ENCODE results near the gene TAF13. TPM values are rescaled to one million over a fixed set of nuclear protein-coding genes. Genes with fewer than 3 reads are reported as not detected.
A peak's percentile ranks its signal among the peaks of the same experiment; 100 is the strongest.

TAF13 gene
- total and polyA plus RNA-seq, 5 donors from 2014 or later: 0.89 to 31.3 (median 2.1) TPM

- DNase-seq: peak; percentile 81 to 96 (median 88)
Measured at GRCh38 chr1:109090196-109091077, 14.6 kb upstream of the TAF13 start, which contains the start of gene TMEM167B. TSS of gene TMEM167B (plus strand) at chr1:109090764. CDS start at chr1:109090873, 109 bp downstream.

GRCh38 chr1:109089242-109090015 lies 13.6 kb upstream of the TAF13 start:
- Mint-ChIP-seq H3K4me1 (peaks cover 10 to 45% (median 29%) of the 10 kb centered on the region in 4 donors), H3K27me3 (no peaks in the 10 kb centered on the region), H3K27ac (peak overlapping the region in 2 of 3 donors; percentile 99), H3K36me3 (peaks cover 6% of the 10 kb centered on the region), H3K4me3 (peak overlapping the region; percentile 74 to 99 (median 94)), H3K9me3 (peaks cover 0 to 3% (median 0%) of the 10 kb centered on the region in 7 donors)
- Histone ChIP-seq H3K36me3 (ENCODE audit: control insufficient read depth, insufficient read depth, low read length) (peaks cover 8% of the 10 kb centered on the region), H3K27me3 (ENCODE audit: control insufficient read depth, insufficient read depth, low read length) (no peaks in the 10 kb centered on the region), H3K4me3 (ENCODE audit: low read depth, low read length) (no peak overlapping the region), H3K4me1 (ENCODE audit: control insufficient read depth, insufficient read depth, low read length, poor library complexity, severe bottlenecking) (peaks cover 26% of the 10 kb centered on the region), H3K27ac (ENCODE audit: insufficient read depth, low read length, poor library complexity, severe bottlenecking) (no peak overlapping the region), H3K9me3 (ENCODE audit: control insufficient read depth in 2 of 2, low read length in 2 of 2) (no peaks in the 10 kb centered on the region)
- DNase-seq: peak in 2 of 3 donors; percentile 26 to 58
- no peak for ATAC-seq (ENCODE audit: low read depth in 2 of 2)

More at GRCh38 chr1:109090196-109091077, 14.6 kb upstream of the TAF13 start, which contains the start of gene TMEM167B:
- Histone ChIP-seq H3K9me3 (ENCODE audit: control insufficient read depth in 2 of 2, low read length in 2 of 2) (no peaks in the 10 kb centered on the region), H3K27me3 (ENCODE audit: control insufficient read depth, insufficient read depth, low read length) (no peaks in the 10 kb centered on the region), H3K27ac (ENCODE audit: insufficient read depth, low read length, poor library complexity, severe bottlenecking) (peak within 1 kb of the TSS; percentile 96), H3K36me3 (ENCODE audit: control insufficient read depth, insufficient read depth, low read length) (peaks cover 18% of the 10 kb centered on the region), H3K4me3 (ENCODE audit: low read depth, low read length) (peak within 1 kb of the TSS; percentile 91), H3K4me1 (ENCODE audit: control insufficient read depth, insufficient read depth, low read length, poor library complexity, severe bottlenecking) (peaks cover 26% of the 10 kb centered on the region)
- ATAC-seq (ENCODE audit: low read depth in 2 of 2): peak; percentile 94 to 97
- Mint-ChIP-seq H3K4me1 (peaks cover 17 to 55% (median 30%) of the 10 kb centered on the region in 4 donors), H3K9me3 (peaks cover 0 to 3% (median 0%) of the 10 kb centered on the region in 7 donors), H3K4me3 (peak within 1 kb of the TSS; percentile 92 to 99 (median 96)), H3K27ac (peak within 1 kb of the TSS; percentile 98 to 99 (median 99)), H3K36me3 (peaks cover 14% of the 10 kb centered on the region), H3K27me3 (no peaks in the 10 kb centered on the region)

- Mint-ChIP-seq H3K4me3 (peak overlapping the region in 1 of 4 donors; percentile 38), H3K4me1 (peaks cover 0 to 9% (median 0%) of the 10 kb centered on the region in 4 donors), H3K27me3 (peaks cover 5% of the 10 kb centered on the region), H3K9me3 (peaks cover 0 to 3% (median 0%) of the 10 kb centered on the region in 7 donors), H3K36me3 (no peaks in the 10 kb centered on the region), H3K27ac (no peak overlapping the region)
- Histone ChIP-seq H3K9me3 (ENCODE audit: control insufficient read depth in 2 of 2, low read length in 2 of 2) (no peaks in the 10 kb centered on the region), H3K27me3 (ENCODE audit: control insufficient read depth, insufficient read depth, low read length) (no peaks in the 10 kb centered on the region), H3K4me3 (ENCODE audit: low read depth, low read length) (no peak overlapping the region), H3K36me3 (ENCODE audit: control insufficient read depth, insufficient read depth, low read length) (no peaks in the 10 kb centered on the region), H3K27ac (ENCODE audit: insufficient read depth, low read length, poor library complexity, severe bottlenecking) (no peak overlapping the region), H3K4me1 (ENCODE audit: control insufficient read depth, insufficient read depth, low read length, poor library complexity, severe bottlenecking) (no peaks in the 10 kb centered on the region)
- ATAC-seq (ENCODE audit: low read depth in 2 of 2) (no peak), DNase-seq (no peak)
Measured at GRCh38 chr1:109084563-109085517, 9.0 kb upstream of the TAF13 start.

GRCh38 chr1:109083923-109084322 lies 8.1 kb upstream of the TAF13 start:
- no peaks in the 10 kb centered on the region for H3K9me3 ChIP-seq (ENCODE audit: control insufficient read depth in 2 of 2, low read length in 2 of 2)
- DNase-seq: no peak
- H3K27me3 ChIP-seq (ENCODE audit: control insufficient read depth, insufficient read depth, low read length): no peaks in the 10 kb centered on the region
- ATAC-seq (ENCODE audit: low read depth in 2 of 2): no peak
- H3K4me1 ChIP-seq (ENCODE audit: control insufficient read depth, insufficient read depth, low read length, poor library complexity, severe bottlenecking): no peaks in the 10 kb centered on the region
- H3K4me3 Mint-ChIP-seq: peak overlapping the region in 1 of 4 donors; percentile 38
- H3K9me3 Mint-ChIP-seq: peaks cover 0 to 3% (median 0%) of the 10 kb centered on the region in 7 donors
- no peak overlapping the region for H3K27ac Mint-ChIP-seq
- H3K4me1 Mint-ChIP-seq: peaks cover 0 to 1% (median 0%) of the 10 kb centered on the region in 4 donors
- no peaks in the 10 kb centered on the region for H3K36me3 ChIP-seq (ENCODE audit: control insufficient read depth, insufficient read depth, low read length)
- H3K4me3 ChIP-seq (ENCODE audit: low read depth, low read length): no peak overlapping the region
- H3K27ac ChIP-seq (ENCODE audit: insufficient read depth, low read length, poor library complexity, severe bottlenecking): no peak overlapping the region
- H3K27me3 Mint-ChIP-seq: peaks cover 5% of the 10 kb centered on the region
- no peaks in the 10 kb centered on the region for H3K36me3 Mint-ChIP-seq

- ATAC-seq (ENCODE audit: low read depth in 2 of 2) (no peak), DNase-seq (no peak)
- Mint-ChIP-seq H3K4me3 (peak overlapping the region in 1 of 4 donors; percentile 9), H3K9me3 (peaks cover 0 to 3% (median 0%) of the 10 kb centered on the region in 7 donors), H3K27me3 (peaks cover 5% of the 10 kb centered on the region), H3K27ac (no peak overlapping the region), H3K4me1 (no peaks in the 10 kb centered on the region), H3K36me3 (no peaks in the 10 kb centered on the region)
- H3K27ac ChIP-seq (ENCODE audit: insufficient read depth, low read length, poor library complexity, severe bottlenecking): no peak overlapping the region
- no peak overlapping the region for H3K4me3 ChIP-seq (ENCODE audit: low read depth, low read length)
- no peaks in the 10 kb centered on the region for H3K27me3 ChIP-seq (ENCODE audit: control insufficient read depth, insufficient read depth, low read length)
- no peaks in the 10 kb centered on the region for H3K36me3 ChIP-seq (ENCODE audit: control insufficient read depth, insufficient read depth, low read length)
- no peaks in the 10 kb centered on the region for H3K4me1 ChIP-seq (ENCODE audit: control insufficient read depth, insufficient read depth, low read length, poor library complexity, severe bottlenecking)
- no peaks in the 10 kb centered on the region for H3K9me3 ChIP-seq (ENCODE audit: control insufficient read depth in 2 of 2, low read length in 2 of 2)
Measured at GRCh38 chr1:109083501-109083900, 7.7 kb upstream of the TAF13 start.

GRCh38 chr1:109080441-109081082 lies 4.8 kb upstream of the TAF13 start:
- Histone ChIP-seq H3K27me3 (ENCODE audit: control insufficient read depth, insufficient read depth, low read length) (no peaks in the 10 kb centered on the region), H3K4me3 (ENCODE audit: low read depth, low read length) (no peak overlapping the region), H3K9me3 (ENCODE audit: control insufficient read depth in 2 of 2, low read length in 2 of 2) (no peaks in the 10 kb centered on the region), H3K4me1 (ENCODE audit: control insufficient read depth, insufficient read depth, low read length, poor library complexity, severe bottlenecking) (peaks cover 9% of the 10 kb centered on the region), H3K27ac (ENCODE audit: insufficient read depth, low read length, poor library complexity, severe bottlenecking) (no peak overlapping the region), H3K36me3 (ENCODE audit: control insufficient read depth, insufficient read depth, low read length) (no peaks in the 10 kb centered on the region)
- no peak for DNase-seq
- Mint-ChIP-seq H3K27me3 (peaks cover 20% of the 10 kb centered on the region), H3K4me1 (peaks cover 0 to 11% (median 7%) of the 10 kb centered on the region in 4 donors), H3K27ac (no peak overlapping the region), H3K4me3 (peak overlapping the region in 1 of 4 donors; percentile 54), H3K36me3 (no peaks in the 10 kb centered on the region), H3K9me3 (no peaks in the 10 kb centered on the region)
- no peak for ATAC-seq (ENCODE audit: low read depth in 2 of 2)
